Mesenchymal stem cell (in vitro differentiated cells and primary cell): ENCODE results near the gene G6PC3.
A peak's percentile ranks its signal among the peaks of the same experiment; 100 is the strongest.

Experiments used
- DNase-seq: peaks from one replicate; pipeline ENCODE4 v3.0.0-alpha.2; 2013
- H2AFZ ChIP-seq: one replicate; pipeline ENCODE4 v1.6.1; 2013; ENCODE audit warnings: low read depth, mild to moderate bottlenecking, control low read depth, inconsistent platforms, low read length, moderate library complexity
- H2AK5ac ChIP-seq: 2 replicates; pipeline ENCODE4 v1.6.1; 2013; ENCODE audit warnings: low read length, moderate library complexity, mild to moderate bottlenecking, inconsistent platforms; ENCODE audit not compliant: severe bottlenecking
- H2BK120ac ChIP-seq: one replicate; pipeline ENCODE4 v1.6.1; 2013; ENCODE audit warnings: low read depth, mild to moderate bottlenecking, inconsistent platforms, low read length, moderate library complexity
- H2BK12ac ChIP-seq, 2 experiments: one replicate each; pipeline ENCODE4 v1.6.1; 2013; ENCODE audit warnings: inconsistent platforms in 2 of 2, low read length in 2 of 2, mild to moderate bottlenecking in 2 of 2, moderate library complexity in 2 of 2, control low read depth in 1 of 2
- H2BK15ac ChIP-seq: one replicate; pipeline ENCODE4 v1.6.1; 2013; ENCODE audit warnings: mild to moderate bottlenecking, low read depth, inconsistent platforms; ENCODE audit not compliant: poor library complexity, severe bottlenecking
- H2BK5ac ChIP-seq: 2 replicates; pipeline ENCODE4 v1.6.1; 2013; ENCODE audit warnings: low read depth, mild to moderate bottlenecking, low read length, control low read depth, inconsistent platforms; ENCODE audit not compliant: poor library complexity, severe bottlenecking
- H3K14ac ChIP-seq, 2 experiments: one replicate each; pipeline ENCODE4 v1.6.1; 2013; ENCODE audit warnings: inconsistent platforms in 2 of 2, low read length in 2 of 2, control low read depth in 1 of 2, mild to moderate bottlenecking in 1 of 2, moderate library complexity in 1 of 2
- H3K18ac ChIP-seq, 2 experiments: one replicate each; pipeline ENCODE4 v1.6.1; 2013; ENCODE audit warnings: inconsistent platforms in 2 of 2, low read length in 2 of 2, control low read depth in 1 of 2, low read depth in 1 of 2, mild to moderate bottlenecking in 1 of 2
- H3K23ac ChIP-seq, 2 experiments: one replicate each; pipeline ENCODE4 v1.6.1; 2013; ENCODE audit warnings: inconsistent platforms in 2 of 2, low read length in 2 of 2, mild to moderate bottlenecking in 2 of 2, moderate library complexity in 2 of 2, control low read depth in 1 of 2
- H3K27ac ChIP-seq: 2 replicates; pipeline ENCODE4 v1.5.1; 2013; ENCODE audit warnings: mild to moderate bottlenecking, moderate library complexity, low read length, control low read depth, inconsistent platforms; ENCODE audit not compliant: poor library complexity, severe bottlenecking
- H3K27me3 ChIP-seq, 2 experiments: 2 replicates each; pipeline versions ENCODE4 v1.6.1 to v1.7.0; 2013; ENCODE audit warnings: low read length in 2 of 2, mild to moderate bottlenecking in 2 of 2, moderate library complexity in 2 of 2, control low read depth in 1 of 2, inconsistent platforms in 1 of 2; ENCODE audit not compliant: control insufficient read depth in 1 of 2, insufficient read depth in 1 of 2
- H3K36me3 ChIP-seq, 2 experiments: 2 replicates each; pipeline versions ENCODE4 v1.6.1 to v1.7.0; 2013; ENCODE audit warnings: low read length in 2 of 2, control low read depth in 1 of 2, inconsistent platforms in 1 of 2, low read depth in 1 of 2, mild to moderate bottlenecking in 1 of 2; ENCODE audit not compliant: insufficient read depth in 2 of 2, control insufficient read depth in 1 of 2
- H3K4ac ChIP-seq, 2 experiments: one replicate each; pipeline ENCODE4 v1.6.1; 2013; ENCODE audit warnings: inconsistent platforms in 2 of 2, low read length in 2 of 2, mild to moderate bottlenecking in 2 of 2, moderate library complexity in 2 of 2, control low read depth in 1 of 2, low read depth in 1 of 2
- H3K4me1 ChIP-seq: 2 replicates; pipeline ENCODE4 v1.6.1; 2013; ENCODE audit warnings: low read depth, low read length, control low read depth; ENCODE audit not compliant: control insufficient read depth, insufficient read depth
- H3K4me2 ChIP-seq: 2 replicates; pipeline ENCODE4 v1.6.1; 2013; ENCODE audit warnings: low read length, mild to moderate bottlenecking, inconsistent platforms; ENCODE audit not compliant: poor library complexity, severe bottlenecking
- H3K4me3 ChIP-seq, 2 experiments: 2 replicates each; pipeline versions ENCODE4 v1.5.1 to v1.7.0; 2013; ENCODE audit warnings: low read length in 2 of 2, mild to moderate bottlenecking in 2 of 2, control low read depth in 1 of 2, low read depth in 1 of 2; ENCODE audit not compliant: insufficient read depth in 1 of 2
- H3K79me1 ChIP-seq: replicated peaks from 2 replicates; pipeline ENCODE4 v1.6.1; 2013; ENCODE audit warnings: mild to moderate bottlenecking, control low read depth, low read length, inconsistent platforms; ENCODE audit not compliant: poor library complexity, severe bottlenecking
- H3K9ac ChIP-seq: 2 replicates; pipeline ENCODE4 v1.7.0; 2013; ENCODE audit warnings: mild to moderate bottlenecking, low read length, moderate library complexity
- H3K9me3 ChIP-seq: 2 replicates; pipeline ENCODE4 v1.7.0; 2013; ENCODE audit warnings: mild to moderate bottlenecking, low read length; ENCODE audit not compliant: control insufficient read depth
- H4K8ac ChIP-seq: one replicate; pipeline ENCODE4 v1.6.1; 2013; ENCODE audit warnings: inconsistent platforms, mild to moderate bottlenecking, low read length, moderate library complexity
- H4K91ac ChIP-seq: one replicate; pipeline ENCODE4 v1.6.1; 2013; ENCODE audit warnings: mild to moderate bottlenecking, low read length, inconsistent platforms
- WGBS: methylation state at CpG from one replicate; pipeline ENCODE4 v1.1.7; 2013; ENCODE audit warnings: mixed read lengths; 5-methylcytosine and 5-hydroxymethylcytosine counted together

The G6PC3 gene

GRCh38 chr17:44079877-44080821, 9.6 kb downstream of the G6PC3 start:
- Histone ChIP-seq H3K9ac (peak overlapping the region; percentile 15), H2AFZ (no peak overlapping the region), H3K9me3 (no peaks in the 10 kb centered on the region), H2BK120ac (no peak overlapping the region), H3K79me1 (peaks cover 5% of the 10 kb centered on the region), H3K27me3 (no peaks in the 10 kb centered on the region), H3K4me1 (peaks cover 10% of the 10 kb centered on the region), H3K18ac (no peak overlapping the region), H3K36me3 (peaks cover 81 to 92% of the 10 kb centered on the region in 2 experiments), H3K4me3 (no peak overlapping the region), H4K91ac (peak overlapping the region; percentile 19), H3K4me2 (no peak overlapping the region), H3K23ac (no peak overlapping the region), H2BK5ac (no peak overlapping the region), H3K14ac (no peak overlapping the region), H3K4ac (no peak overlapping the region), H2BK12ac (no peak overlapping the region), H2AK5ac (no peak overlapping the region), H2BK15ac (no peak overlapping the region), H3K27ac (no peak overlapping the region), H4K8ac (no peak overlapping the region)
- WGBS, result 92% methylated on average over 18 of the region's 18 CpGs
- DNase-seq, result no peak

- H3K27ac ChIP-seq, result no peak overlapping the region
- no peak overlapping the region for H3K4ac ChIP-seq
- WGBS, result over 99% methylated on average over 3 of the region's 3 CpGs
- peak overlapping the region in 1 of 2 experiments; percentile 4 for H3K4me3 ChIP-seq
- H3K18ac ChIP-seq, result no peak overlapping the region
- H2AK5ac ChIP-seq, result no peak overlapping the region
- H3K9me3 ChIP-seq, result no peaks in the 10 kb centered on the region
- no peak overlapping the region for H3K23ac ChIP-seq
- peaks cover 69 to 86% of the 10 kb centered on the region in 2 experiments for H3K36me3 ChIP-seq
- no peak overlapping the region for H3K4me2 ChIP-seq
- H2AFZ ChIP-seq, result no peak overlapping the region
- H3K27me3 ChIP-seq, result no peaks in the 10 kb centered on the region
- peaks cover 20% of the 10 kb centered on the region for H3K4me1 ChIP-seq
- no peak overlapping the region for H2BK120ac ChIP-seq
- DNase-seq, result no peak
- H3K9ac ChIP-seq, result peak overlapping the region; percentile 62
- no peak overlapping the region for H2BK12ac ChIP-seq
- H3K79me1 ChIP-seq, result no peaks in the 10 kb centered on the region
- no peak overlapping the region for H4K91ac ChIP-seq
- H2BK5ac ChIP-seq, result no peak overlapping the region
- no peak overlapping the region for H2BK15ac ChIP-seq
- H4K8ac ChIP-seq, result no peak overlapping the region
- no peak overlapping the region for H3K14ac ChIP-seq
Observed at GRCh38 chr17:44081681-44082080, 11.1 kb downstream of the G6PC3 start.

- H3K9ac ChIP-seq, result peak overlapping the region; percentile 62
- H3K4me1 ChIP-seq, result peaks cover 26% of the 10 kb centered on the region
- 77% methylated on average over 21 of the region's 21 CpGs for WGBS
- peak overlapping the region; percentile 27 for H2BK120ac ChIP-seq
- H2BK12ac ChIP-seq, result no peak overlapping the region
- H2BK15ac ChIP-seq, result no peak overlapping the region
- H3K4me3 ChIP-seq, result peak overlapping the region in 1 of 2 experiments; percentile 4
- no peak for DNase-seq
- H2AK5ac ChIP-seq, result no peak overlapping the region
- H4K8ac ChIP-seq, result no peak overlapping the region
- no peak overlapping the region for H3K14ac ChIP-seq
- no peak overlapping the region for H2AFZ ChIP-seq
- H3K23ac ChIP-seq, result no peak overlapping the region
- no peak overlapping the region for H4K91ac ChIP-seq
- no peak overlapping the region for H3K4ac ChIP-seq
- no peaks in the 10 kb centered on the region for H3K9me3 ChIP-seq
- no peaks in the 10 kb centered on the region for H3K27me3 ChIP-seq
- H3K18ac ChIP-seq, result no peak overlapping the region
- no peak overlapping the region for H3K27ac ChIP-seq
- H3K36me3 ChIP-seq, result peaks cover 61 to 83% of the 10 kb centered on the region in 2 experiments
- no peak overlapping the region for H2BK5ac ChIP-seq
- H3K4me2 ChIP-seq, result no peak overlapping the region
- H3K79me1 ChIP-seq, result no peaks in the 10 kb centered on the region
Observed at GRCh38 chr17:44082256-44082927, 11.9 kb downstream of the G6PC3 start.

GRCh38 chr17:44083250-44083849, 12.8 kb downstream of the G6PC3 start:
- Histone ChIP-seq H4K8ac (no peak overlapping the region), H3K14ac (no peak overlapping the region), H2BK5ac (no peak overlapping the region), H2BK120ac (no peak overlapping the region), H3K4me2 (no peak overlapping the region), H3K4me1 (peaks cover 28% of the 10 kb centered on the region), H2BK15ac (no peak overlapping the region), H4K91ac (no peak overlapping the region), H3K9me3 (no peaks in the 10 kb centered on the region), H3K79me1 (no peaks in the 10 kb centered on the region), H3K23ac (no peak overlapping the region), H2AFZ (no peak overlapping the region), H2AK5ac (no peak overlapping the region), H3K27ac (no peak overlapping the region), H3K36me3 (peaks cover 55 to 82% of the 10 kb centered on the region in 2 experiments), H2BK12ac (no peak overlapping the region), H3K4ac (no peak overlapping the region), H3K4me3 (no peak overlapping the region), H3K9ac (no peak overlapping the region), H3K18ac (no peak overlapping the region), H3K27me3 (no peaks in the 10 kb centered on the region)
- DNase-seq, result no peak
- WGBS, result 92% methylated on average over 8 of the region's 12 CpGs
